Panc1 (cell line): ENCODE measurements around the gene CNTN4. TPM values are rescaled to one million over a fixed set of nuclear protein-coding genes. Genes with fewer than 3 reads are reported as not detected.

Experiments used
- ATAC-seq: fragments of 200-7000 bp; cut with Tn5 transposase; 2 replicates; pipeline ENCODE4 v1.9.1; 2020; ENCODE audit warnings: mild to moderate bottlenecking, moderate library complexity
- BruUV-seq: library from RNA; stranded (reverse); fragments of 400-500 nt; replicated peaks from 2 replicates; lab custom pipeline; 2021; lab: Mats Ljungman, UMichigan
- CTCF ChIA-PET: fragments of 300-600 bp; sonication (Branson Sonifier 250); formaldehyde crosslinking; loops from one replicate; lab custom pipeline; 2022; ENCODE audit warnings: antibody characterized with exemption; lab: Charles Lee
- POLR2A ChIA-PET: fragments of 300-600 bp; sonication (Branson Sonifier 250); formaldehyde crosslinking; loops from one replicate; lab custom pipeline; 2022; ENCODE audit warnings: antibody characterized with exemption; lab: Charles Lee
- DNase-seq: peaks from one replicate; pipeline ENCODE4 v3.0.0-alpha.2; 2010; ENCODE audit warnings: low read depth, low spot score
- H3K27ac ChIP-seq: 2 replicates; pipeline ENCODE4 v1.5.1; 2011; ENCODE audit warnings: mild to moderate bottlenecking, low read length, inconsistent platforms
- H3K27me3 ChIP-seq: fragments of 200-500 bp; sonication (Bioruptor generic); 2 replicates; pipeline ENCODE4 v1.6.0; 2014; ENCODE audit warnings: low read length, inconsistent platforms; ENCODE audit not compliant: control insufficient read depth, insufficient read depth
- H3K36me3 ChIP-seq: fragments of 200-500 bp; sonication (Bioruptor generic); 2 replicates; pipeline ENCODE4 v1.5.1; 2014; ENCODE audit warnings: inconsistent platforms, mild to moderate bottlenecking, low read length, moderate library complexity; ENCODE audit not compliant: control insufficient read depth, insufficient read depth
- H3K4me1 ChIP-seq: 2 replicates; pipeline ENCODE4 v1.5.1; 2011; ENCODE audit warnings: inconsistent platforms, mild to moderate bottlenecking, low read length, moderate library complexity; ENCODE audit not compliant: control insufficient read depth, insufficient read depth
- H3K4me3 ChIP-seq, 2 experiments: 2 replicates each; pipeline ENCODE4 v1.5.1; 2011 to 2012; ENCODE audit warnings: low read depth in 2 of 2, low read length in 2 of 2, mild to moderate bottlenecking in 2 of 2, inconsistent platforms in 1 of 2, moderate library complexity in 1 of 2
- H3K9me3 ChIP-seq: fragments of 200-500 bp; sonication (Bioruptor generic); 2 replicates; pipeline ENCODE4 v1.5.1; 2014; ENCODE audit warnings: low read depth, mild to moderate bottlenecking, inconsistent platforms, low read length, moderate library complexity; ENCODE audit not compliant: control insufficient read depth, insufficient read depth
- POLR2AphosphoS5 ChIP-seq: IDR thresholded peaks from 2 replicates; pipeline ENCODE4 v1.6.1; 2012; ENCODE audit warnings: mild to moderate bottlenecking, low read depth, low read length, moderate library complexity
- SIN3A ChIP-seq: IDR thresholded peaks from 2 replicates; pipeline ENCODE4 v1.6.1; 2012; ENCODE audit warnings: low read depth, mild to moderate bottlenecking, low read length, moderate library complexity, borderline replicate concordance; ENCODE audit not compliant: insufficient read depth
- TCF7L2 ChIP-seq: IDR thresholded peaks from 2 replicates; pipeline ENCODE4 v1.6.1; 2011; ENCODE audit warnings: mild to moderate bottlenecking, low read depth, low read length, inconsistent platforms
- in situ Hi-C: cut with HindIII; loops from 2 replicates; pipeline ENCODE4 v1.10.0; 2016; ENCODE audit warnings: low sequenced_read_pairs, low pct_unique_long_range_greater_than_20kb
- intact Hi-C: fragments of 100-400 bp; cut with micrococcal nuclease; formaldehyde crosslinking; loops from one replicate; pipeline ENCODE4 v1.10.0; 2022; ENCODE audit not compliant: unreplicated experiment
- total RNA-seq: library from RNA; stranded (reverse); gene quantifications from one replicate; pipeline ENCODE4 v1.2.1, GENCODE V29; 2021; ENCODE audit not compliant: unreplicated experiment
- TF ChIP-seq, protein P1 (sequence below), 2 experiments: IDR thresholded peaks; 2 replicates each; pipeline ENCODE4 v1.6.1; 2011 to 2012; ENCODE audit warnings: low read depth in 2 of 2, control low read depth in 1 of 2, low read length in 1 of 2, mild to moderate bottlenecking in 1 of 2, moderate library complexity in 1 of 2; ENCODE audit not compliant: insufficient read depth in 1 of 2
- TF ChIP-seq, protein P2 (sequence below): fragments of 450-650 bp; IDR thresholded peaks from 2 replicates; pipeline ENCODE4 v1.5.1; 2017; ENCODE audit warnings: mild to moderate bottlenecking

Gene CNTN4
- total RNA-seq, 1 experiment from 2014 or later, result not detected

DNA sequence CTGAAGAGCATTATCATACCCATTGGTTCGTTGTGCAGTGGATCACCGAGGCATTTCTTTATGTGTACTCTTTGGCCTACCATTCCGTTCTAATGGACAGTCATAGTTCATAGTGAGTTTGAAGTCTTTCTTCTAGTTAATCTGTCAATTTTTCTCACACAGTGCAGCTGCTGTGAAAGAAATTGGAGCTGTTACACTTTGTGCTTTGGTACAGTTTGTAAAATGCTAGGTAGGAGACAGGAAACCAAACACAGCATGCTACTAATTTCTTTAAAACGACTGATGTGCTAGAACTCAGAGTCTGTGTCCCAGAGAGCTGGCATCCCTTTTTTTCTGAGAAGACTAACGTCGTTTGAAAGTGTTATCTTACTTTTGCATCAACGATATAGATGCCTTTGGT lies 218.9 kb downstream of the CNTN4 start:
- TF ChIP-seq SIN3A, result no peak
- TF ChIP-seq, protein P1, sequence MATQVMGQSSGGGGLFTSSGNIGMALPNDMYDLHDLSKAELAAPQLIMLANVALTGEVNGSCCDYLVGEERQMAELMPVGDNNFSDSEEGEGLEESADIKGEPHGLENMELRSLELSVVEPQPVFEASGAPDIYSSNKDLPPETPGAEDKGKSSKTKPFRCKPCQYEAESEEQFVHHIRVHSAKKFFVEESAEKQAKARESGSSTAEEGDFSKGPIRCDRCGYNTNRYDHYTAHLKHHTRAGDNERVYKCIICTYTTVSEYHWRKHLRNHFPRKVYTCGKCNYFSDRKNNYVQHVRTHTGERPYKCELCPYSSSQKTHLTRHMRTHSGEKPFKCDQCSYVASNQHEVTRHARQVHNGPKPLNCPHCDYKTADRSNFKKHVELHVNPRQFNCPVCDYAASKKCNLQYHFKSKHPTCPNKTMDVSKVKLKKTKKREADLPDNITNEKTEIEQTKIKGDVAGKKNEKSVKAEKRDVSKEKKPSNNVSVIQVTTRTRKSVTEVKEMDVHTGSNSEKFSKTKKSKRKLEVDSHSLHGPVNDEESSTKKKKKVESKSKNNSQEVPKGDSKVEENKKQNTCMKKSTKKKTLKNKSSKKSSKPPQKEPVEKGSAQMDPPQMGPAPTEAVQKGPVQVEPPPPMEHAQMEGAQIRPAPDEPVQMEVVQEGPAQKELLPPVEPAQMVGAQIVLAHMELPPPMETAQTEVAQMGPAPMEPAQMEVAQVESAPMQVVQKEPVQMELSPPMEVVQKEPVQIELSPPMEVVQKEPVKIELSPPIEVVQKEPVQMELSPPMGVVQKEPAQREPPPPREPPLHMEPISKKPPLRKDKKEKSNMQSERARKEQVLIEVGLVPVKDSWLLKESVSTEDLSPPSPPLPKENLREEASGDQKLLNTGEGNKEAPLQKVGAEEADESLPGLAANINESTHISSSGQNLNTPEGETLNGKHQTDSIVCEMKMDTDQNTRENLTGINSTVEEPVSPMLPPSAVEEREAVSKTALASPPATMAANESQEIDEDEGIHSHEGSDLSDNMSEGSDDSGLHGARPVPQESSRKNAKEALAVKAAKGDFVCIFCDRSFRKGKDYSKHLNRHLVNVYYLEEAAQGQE (IDR thresholded peaks at IDR 0.05; ENCODE audit: insufficient read depth in 1 of 2, low read depth in 2 of 2, low read length in 1 of 2), result no peak
- TF ChIP-seq, protein P2, sequence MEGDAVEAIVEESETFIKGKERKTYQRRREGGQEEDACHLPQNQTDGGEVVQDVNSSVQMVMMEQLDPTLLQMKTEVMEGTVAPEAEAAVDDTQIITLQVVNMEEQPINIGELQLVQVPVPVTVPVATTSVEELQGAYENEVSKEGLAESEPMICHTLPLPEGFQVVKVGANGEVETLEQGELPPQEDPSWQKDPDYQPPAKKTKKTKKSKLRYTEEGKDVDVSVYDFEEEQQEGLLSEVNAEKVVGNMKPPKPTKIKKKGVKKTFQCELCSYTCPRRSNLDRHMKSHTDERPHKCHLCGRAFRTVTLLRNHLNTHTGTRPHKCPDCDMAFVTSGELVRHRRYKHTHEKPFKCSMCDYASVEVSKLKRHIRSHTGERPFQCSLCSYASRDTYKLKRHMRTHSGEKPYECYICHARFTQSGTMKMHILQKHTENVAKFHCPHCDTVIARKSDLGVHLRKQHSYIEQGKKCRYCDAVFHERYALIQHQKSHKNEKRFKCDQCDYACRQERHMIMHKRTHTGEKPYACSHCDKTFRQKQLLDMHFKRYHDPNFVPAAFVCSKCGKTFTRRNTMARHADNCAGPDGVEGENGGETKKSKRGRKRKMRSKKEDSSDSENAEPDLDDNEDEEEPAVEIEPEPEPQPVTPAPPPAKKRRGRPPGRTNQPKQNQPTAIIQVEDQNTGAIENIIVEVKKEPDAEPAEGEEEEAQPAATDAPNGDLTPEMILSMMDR, result no peak
- Histone ChIP-seq H3K4me1 (no peaks in the 10 kb centered on the region), H3K27ac (no peak overlapping the region), H3K27me3 (no peaks in the 10 kb centered on the region), H3K36me3 (no peaks in the 10 kb centered on the region), H3K4me3 (no peak overlapping the region), H3K9me3 (no peaks in the 10 kb centered on the region)
- no TSS peak for BruUV-seq
- ChIA-PET POLR2A (no interaction called here), CTCF (no interaction called here)
- DNase-seq, result no peak
- ATAC-seq, result no peak
- in situ Hi-C loops (no loop called here), intact Hi-C loops (no loop called here)

DNA sequence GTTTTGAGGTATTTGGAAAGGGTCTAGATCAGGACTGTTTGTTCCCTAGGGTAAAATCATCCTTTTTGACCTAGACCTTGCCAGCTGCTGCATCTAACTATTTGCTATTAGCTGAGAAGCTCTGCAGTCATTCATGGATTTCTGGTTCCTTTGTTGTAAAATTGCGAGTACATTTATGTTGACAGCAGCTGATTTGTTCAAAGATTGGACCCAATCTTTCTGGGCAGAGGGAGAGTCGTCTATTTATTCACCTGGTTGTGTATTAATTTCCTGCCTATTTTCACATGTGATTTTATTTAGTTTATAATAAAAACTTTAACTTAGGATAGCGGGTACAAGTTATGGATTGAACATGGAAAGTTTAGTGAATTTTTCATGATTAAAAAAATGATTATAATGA lies 236.3 kb downstream of the CNTN4 start:
- H3K4me3 ChIP-seq, result no peak overlapping the region
- ChIA-PET POLR2A (no interaction called here), CTCF (no interaction called here)
- H3K9me3 ChIP-seq, result no peaks in the 10 kb centered on the region
- no peak overlapping the region for H3K27ac ChIP-seq
- intact Hi-C loops (no loop called here), in situ Hi-C loops (no loop called here)
- DNase-seq, result no peak
- H3K36me3 ChIP-seq, result no peaks in the 10 kb centered on the region
- no peaks in the 10 kb centered on the region for H3K4me1 ChIP-seq
- TF ChIP-seq, protein P2, result no peak
- TF ChIP-seq SIN3A, result no peak
- BruUV-seq, result no TSS peak
- H3K27me3 ChIP-seq, result no peaks in the 10 kb centered on the region
- ATAC-seq, result no peak

DNA sequence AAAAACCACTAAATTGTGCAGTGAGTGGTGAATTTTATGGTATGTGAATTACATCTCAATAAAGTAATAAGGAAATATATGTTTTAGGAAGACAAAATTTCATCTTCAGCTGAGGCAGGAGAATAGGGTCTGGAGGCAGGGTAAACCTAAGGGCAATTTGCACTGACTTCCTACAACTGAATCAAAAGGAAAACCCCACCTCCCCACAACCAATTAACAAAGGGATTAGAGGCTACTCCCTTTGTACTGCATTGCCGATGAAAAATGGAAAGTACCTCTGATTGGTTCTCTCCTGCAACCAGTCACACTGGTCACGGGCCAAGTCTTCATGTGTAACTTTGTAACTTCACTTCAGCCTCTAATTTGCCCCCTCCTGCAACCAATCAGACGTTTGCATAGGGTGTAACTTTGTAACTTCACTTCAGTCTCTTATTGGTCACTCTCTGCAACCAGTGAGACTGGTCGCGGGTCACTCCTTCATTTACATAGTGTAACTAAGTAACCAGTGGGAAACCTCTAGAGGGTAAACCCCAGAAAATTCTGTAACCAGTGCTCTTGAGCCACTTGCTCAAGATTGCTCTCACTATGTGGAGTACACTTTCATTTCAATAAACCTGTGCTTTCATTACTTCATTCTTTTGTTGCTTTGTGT lies 244.5 kb downstream of the CNTN4 start:
- ATAC-seq (no peak), DNase-seq (no peak)
- ChIA-PET POLR2A (no interaction called here), CTCF (no interaction called here)
- no peak overlapping the region for H3K27ac ChIP-seq
- H3K4me3 ChIP-seq, result no peak overlapping the region
- no TSS peak for BruUV-seq
- intact Hi-C loops, result no loop called here
- no peaks in the 10 kb centered on the region for H3K27me3 ChIP-seq
- no peaks in the 10 kb centered on the region for H3K9me3 ChIP-seq
- no peaks in the 10 kb centered on the region for H3K4me1 ChIP-seq
- TF ChIP-seq SIN3A, result no peak
- TF ChIP-seq, protein P2, result no peak
- TF ChIP-seq, protein P1 (IDR thresholded peaks at IDR 0.05; ENCODE audit: insufficient read depth in 1 of 2, low read depth in 2 of 2, low read length in 1 of 2), result no peak
- no peak for TF ChIP-seq POLR2AphosphoS5
- TF ChIP-seq TCF7L2, result no peak
- no peaks in the 10 kb centered on the region for H3K36me3 ChIP-seq
- in situ Hi-C loops, result no loop called here
